AG09309 (cell line): ENCODE data around the gene OTOGL.
"Not testable (repeated sequence)": the region's sequence is repeated elsewhere in the genome, so short reads cannot be mapped to it uniquely, and the experiment has no call there.

Experiments
- DNase-seq: peaks from one replicate; pipeline ENCODE4 v3.0.0-alpha.2; 2010; ENCODE audit warnings: low read depth
- H3K4me3 ChIP-seq: 2 replicates; pipeline ENCODE4 v1.5.1; 2011; ENCODE audit warnings: mild to moderate bottlenecking, low read depth, low read length, moderate library complexity; ENCODE audit not compliant: control insufficient read depth
- CTCF ChIP-seq: IDR thresholded peaks from 2 replicates; pipeline ENCODE4 v1.5.1; 2011; ENCODE audit warnings: mild to moderate bottlenecking, low read depth, low read length, inconsistent platforms; ENCODE audit not compliant: insufficient read depth, control insufficient read depth; ENCODE audit errors: missing control alignments

OTOGL gene

GRCh38 chr12:80241576-80242273 lies 142.4 kb downstream of the OTOGL start:
- peak; percentile 23 for DNase-seq
- no peak for TF ChIP-seq CTCF
- H3K4me3 ChIP-seq: no peak overlapping the region

GRCh38 chr12:80242321-80242720 lies 143.0 kb downstream of the OTOGL start:
- TF ChIP-seq CTCF: no peak
- no peak for DNase-seq
- no peak overlapping the region for H3K4me3 ChIP-seq

- not testable (repeated sequence) for H3K4me3 ChIP-seq, DNase-seq
Observed at GRCh38 chr12:80249581-80249980, 150.2 kb downstream of the OTOGL start.

- no peak for DNase-seq
- no peak for TF ChIP-seq CTCF
- no peak overlapping the region for H3K4me3 ChIP-seq
Observed at GRCh38 chr12:80257920-80258319, 158.6 kb downstream of the OTOGL start.

- no peak for TF ChIP-seq CTCF
- no peak for DNase-seq
- no peak overlapping the region for H3K4me3 ChIP-seq
Observed at GRCh38 chr12:80260269-80260668, 160.9 kb downstream of the OTOGL start.

GRCh38 chr12:80261403-80261802 lies 162.1 kb downstream of the OTOGL start:
- no peak overlapping the region for H3K4me3 ChIP-seq

GRCh38 chr12:80262346-80262745 lies 163.0 kb downstream of the OTOGL start:
- no peak overlapping the region for H3K4me3 ChIP-seq
- DNase-seq: no peak
- no peak for TF ChIP-seq CTCF

More at GRCh38 chr12:80261403-80261802, 162.1 kb downstream of the OTOGL start:
- no peak for TF ChIP-seq CTCF
- DNase-seq: no peak
